Cardiac muscle cell (in vitro differentiated cells and primary cell): ENCODE measurements around the gene FKBP11. TPM values are rescaled to one million over a fixed set of nuclear protein-coding genes. Genes with fewer than 3 reads are reported as not detected.
A peak's percentile ranks its signal among the peaks of the same experiment; 100 is the strongest.

Experiments
- DNase-seq, 2 donors: peaks; one replicate each; pipeline versions ENCODE4 v3.0.0 to v3.0.0-alpha.2; 2010 to 2017; ENCODE audit warnings: low read depth in 1 of 2, low spot score in 1 of 2
- H3K27ac ChIP-seq: fragments of 200-600 bp; sonication (generic); 2 replicates; pipeline ENCODE4 v1.5.1; 2016
- H3K27me3 ChIP-seq: fragments of 200-600 bp; sonication (generic); 2 replicates; pipeline ENCODE4 v1.6.0; 2016; ENCODE audit warnings: control low read depth
- H3K36me3 ChIP-seq: fragments of 200-600 bp; sonication (generic); 2 replicates; pipeline ENCODE4 v1.5.1; 2016; ENCODE audit warnings: control low read depth
- H3K4me1 ChIP-seq: fragments of 200-600 bp; sonication (generic); 2 replicates; pipeline ENCODE4 v1.8.1; 2017; ENCODE audit warnings: low read depth, mild to moderate bottlenecking, mixed run types
- H3K4me3 ChIP-seq: fragments of 200-600 bp; sonication (generic); 2 replicates; pipeline ENCODE4 v1.5.1; 2016; ENCODE audit warnings: mild to moderate bottlenecking
- H3K9me3 ChIP-seq: fragments of 200-600 bp; sonication (generic); 2 replicates; pipeline ENCODE4 v1.5.1; 2017; ENCODE audit warnings: low read depth, mild to moderate bottlenecking, control low read depth
- polyA plus RNA-seq: library from polyadenylated mRNA; unstranded; fragments of >200 nt; fragmentation: Nextera tagmentation; extraction: Ambion mirVana; gene quantifications from 2 replicates; pipeline ENCODE4 v1.2.1, GENCODE V29; 2016
- total RNA-seq: library from RNA; depleted of rRNA; stranded (reverse); fragments of >200 nt; gene quantifications from 2 replicates; pipeline ENCODE4 v1.2.3, GENCODE V29; 2016
- TF ChIP-seq, protein P1 (sequence below): IDR thresholded peaks from 2 replicates; pipeline ENCODE4 v1.5.1; 2012; ENCODE audit warnings: low read depth, mild to moderate bottlenecking, low read length

FKBP11 gene
- total RNA-seq = 8.9 and 9.4 TPM in 2 replicates
- 3.4 and 11.9 TPM in 2 replicates for polyA plus RNA-seq

DNA sequence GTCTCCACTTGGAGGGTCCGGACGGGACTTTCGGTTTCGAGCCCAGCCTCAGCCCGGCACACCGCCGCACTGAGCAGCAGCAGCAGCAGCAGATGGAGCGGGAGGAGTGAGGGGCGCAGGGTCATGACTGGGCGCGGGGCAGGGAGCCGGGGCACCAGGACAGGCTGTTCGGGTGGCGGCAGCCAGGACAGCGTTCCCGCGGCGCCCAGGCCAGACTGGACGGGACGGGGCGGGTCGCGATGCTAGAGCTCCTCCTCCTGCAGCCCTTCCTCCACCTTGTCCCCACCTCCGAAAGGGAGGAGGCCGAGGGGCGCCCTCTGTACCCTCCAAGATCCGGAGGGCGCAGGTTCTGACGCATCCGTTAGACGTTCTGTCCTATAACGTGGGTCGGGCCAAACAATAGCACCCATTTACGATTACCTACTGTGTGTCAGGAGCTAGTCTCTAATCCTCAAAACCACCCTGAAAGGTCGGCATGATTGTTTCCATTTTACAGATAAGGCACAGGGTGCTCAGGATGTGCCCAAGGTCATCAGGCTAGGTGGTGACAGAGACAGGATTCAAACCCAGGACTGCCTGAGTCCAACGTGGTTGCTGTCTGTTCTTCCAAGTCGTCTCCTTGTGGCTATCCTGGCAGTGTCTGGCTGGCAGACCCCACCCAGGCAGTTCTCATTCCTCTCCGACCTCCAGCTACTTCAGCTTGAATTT is at the start of gene FKBP11:
TSS of gene FKBP11 (minus strand) at position 189 of the 708 bp plus-strand sequence. CDS start at position 125, 64 bp downstream.
- Histone ChIP-seq H3K4me1 (no peaks in the 10 kb centered on the region), H3K9me3 (no peaks in the 10 kb centered on the region), H3K27ac (no peak within 1 kb of the TSS), H3K36me3 (peaks cover 6% of the 10 kb centered on the region), H3K27me3 (no peaks in the 10 kb centered on the region), H3K4me3 (peak within 1 kb of the TSS; percentile 35)
- TF ChIP-seq, protein P1, sequence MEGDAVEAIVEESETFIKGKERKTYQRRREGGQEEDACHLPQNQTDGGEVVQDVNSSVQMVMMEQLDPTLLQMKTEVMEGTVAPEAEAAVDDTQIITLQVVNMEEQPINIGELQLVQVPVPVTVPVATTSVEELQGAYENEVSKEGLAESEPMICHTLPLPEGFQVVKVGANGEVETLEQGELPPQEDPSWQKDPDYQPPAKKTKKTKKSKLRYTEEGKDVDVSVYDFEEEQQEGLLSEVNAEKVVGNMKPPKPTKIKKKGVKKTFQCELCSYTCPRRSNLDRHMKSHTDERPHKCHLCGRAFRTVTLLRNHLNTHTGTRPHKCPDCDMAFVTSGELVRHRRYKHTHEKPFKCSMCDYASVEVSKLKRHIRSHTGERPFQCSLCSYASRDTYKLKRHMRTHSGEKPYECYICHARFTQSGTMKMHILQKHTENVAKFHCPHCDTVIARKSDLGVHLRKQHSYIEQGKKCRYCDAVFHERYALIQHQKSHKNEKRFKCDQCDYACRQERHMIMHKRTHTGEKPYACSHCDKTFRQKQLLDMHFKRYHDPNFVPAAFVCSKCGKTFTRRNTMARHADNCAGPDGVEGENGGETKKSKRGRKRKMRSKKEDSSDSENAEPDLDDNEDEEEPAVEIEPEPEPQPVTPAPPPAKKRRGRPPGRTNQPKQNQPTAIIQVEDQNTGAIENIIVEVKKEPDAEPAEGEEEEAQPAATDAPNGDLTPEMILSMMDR = no peak
- peak; percentile 39 to 60 for DNase-seq

DNA sequence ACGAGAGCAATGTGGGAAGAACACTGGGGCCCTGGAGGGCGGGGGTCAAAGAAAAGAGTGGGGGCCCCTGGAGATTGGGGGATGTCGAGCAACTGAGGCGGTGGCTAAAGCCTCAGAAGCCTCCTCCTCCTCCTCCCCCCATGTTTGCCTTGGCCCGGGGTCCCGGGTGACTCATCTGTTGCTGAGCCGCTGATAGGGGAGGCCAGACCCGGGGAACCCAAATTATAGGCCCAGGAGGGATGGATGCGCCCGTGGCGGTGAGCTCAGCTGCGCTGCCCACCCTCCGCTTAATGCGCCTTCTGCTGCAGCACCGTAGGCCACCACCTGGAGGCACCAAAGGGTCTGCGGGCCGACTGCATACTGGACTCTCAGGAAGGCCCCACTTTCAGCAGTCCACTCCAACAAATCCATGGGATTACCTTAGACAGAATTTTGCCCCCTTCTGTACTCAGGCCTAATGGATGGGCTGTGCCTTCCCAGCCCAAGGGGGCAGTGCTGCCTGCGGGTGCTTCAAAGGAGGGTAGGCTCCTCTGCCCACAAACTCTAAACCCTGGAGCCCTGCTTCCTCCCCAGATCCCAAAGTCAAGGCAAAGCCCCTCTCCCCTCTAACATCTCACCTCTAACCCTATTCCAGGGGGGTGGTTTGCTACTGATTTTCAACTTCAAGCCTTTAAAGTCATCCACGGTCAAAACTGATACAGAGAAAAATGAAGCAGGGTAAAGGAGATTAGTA is 48.8 kb upstream of the FKBP11 start:
- no peak overlapping the region for H3K27ac ChIP-seq
- H3K27me3 ChIP-seq = peaks cover 100% of the 10 kb centered on the region
- TF ChIP-seq, protein P1 = peak; percentile 62
- no peak overlapping the region for H3K4me3 ChIP-seq
- no peaks in the 10 kb centered on the region for H3K36me3 ChIP-seq
- DNase-seq = peak; percentile 76 to 77
- no peaks in the 10 kb centered on the region for H3K9me3 ChIP-seq
- H3K4me1 ChIP-seq = peaks cover 4% of the 10 kb centered on the region

DNA sequence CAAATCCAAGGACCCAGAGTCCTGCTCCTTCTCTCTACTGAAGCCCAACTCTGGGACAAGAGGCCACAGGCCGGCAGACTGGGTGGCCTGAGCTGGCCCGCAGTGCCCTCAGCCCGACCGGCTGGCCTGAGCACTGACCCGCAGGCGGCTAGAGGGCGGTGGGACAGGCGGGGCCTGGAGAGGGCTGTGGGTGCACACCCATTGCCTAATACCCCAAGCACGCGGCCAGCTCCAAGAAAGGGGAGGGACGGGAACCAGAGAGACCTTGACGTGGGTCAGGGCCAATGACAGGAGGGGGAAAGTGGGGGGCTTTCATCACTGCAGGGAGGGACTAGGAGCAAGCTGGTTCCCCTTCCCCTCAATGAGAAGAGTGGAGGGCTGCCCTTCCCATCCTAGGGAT is 48.2 kb upstream of the FKBP11 start:
- TF ChIP-seq, protein P1 = no peak
- Histone ChIP-seq H3K27ac (no peak overlapping the region), H3K4me1 (peaks cover 4% of the 10 kb centered on the region), H3K9me3 (no peaks in the 10 kb centered on the region), H3K4me3 (no peak overlapping the region), H3K27me3 (peaks cover 100% of the 10 kb centered on the region), H3K36me3 (no peaks in the 10 kb centered on the region)
- peak in 1 of 2 donors; percentile 59 for DNase-seq

DNA sequence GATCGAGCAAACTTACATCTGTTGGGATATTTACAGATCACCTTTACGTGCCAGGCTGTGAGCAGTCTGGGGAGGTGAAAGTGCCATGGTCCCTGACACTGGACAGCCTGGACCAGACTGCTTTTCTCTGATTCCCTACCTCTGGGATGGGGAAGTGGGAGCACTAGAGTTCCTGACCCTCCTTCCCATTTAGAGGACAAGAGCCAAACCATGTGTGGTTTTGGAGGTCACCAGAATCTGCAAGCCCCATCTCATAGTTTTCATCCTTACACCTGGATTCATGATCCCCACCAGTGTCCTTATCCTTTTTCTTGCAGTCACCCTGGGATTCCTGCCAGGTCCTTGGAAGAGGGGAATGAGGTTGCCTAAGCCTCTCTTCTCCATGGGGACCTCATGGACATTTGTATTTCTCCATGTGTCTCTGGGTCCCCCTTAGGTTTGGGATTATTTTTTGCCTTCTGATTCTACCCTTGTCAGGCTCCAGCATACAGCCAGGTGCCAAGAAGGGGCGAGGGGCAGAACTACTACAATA is 47.7 kb upstream of the FKBP11 start:
- no peak for DNase-seq
- H3K27ac ChIP-seq = no peak overlapping the region

DNA sequence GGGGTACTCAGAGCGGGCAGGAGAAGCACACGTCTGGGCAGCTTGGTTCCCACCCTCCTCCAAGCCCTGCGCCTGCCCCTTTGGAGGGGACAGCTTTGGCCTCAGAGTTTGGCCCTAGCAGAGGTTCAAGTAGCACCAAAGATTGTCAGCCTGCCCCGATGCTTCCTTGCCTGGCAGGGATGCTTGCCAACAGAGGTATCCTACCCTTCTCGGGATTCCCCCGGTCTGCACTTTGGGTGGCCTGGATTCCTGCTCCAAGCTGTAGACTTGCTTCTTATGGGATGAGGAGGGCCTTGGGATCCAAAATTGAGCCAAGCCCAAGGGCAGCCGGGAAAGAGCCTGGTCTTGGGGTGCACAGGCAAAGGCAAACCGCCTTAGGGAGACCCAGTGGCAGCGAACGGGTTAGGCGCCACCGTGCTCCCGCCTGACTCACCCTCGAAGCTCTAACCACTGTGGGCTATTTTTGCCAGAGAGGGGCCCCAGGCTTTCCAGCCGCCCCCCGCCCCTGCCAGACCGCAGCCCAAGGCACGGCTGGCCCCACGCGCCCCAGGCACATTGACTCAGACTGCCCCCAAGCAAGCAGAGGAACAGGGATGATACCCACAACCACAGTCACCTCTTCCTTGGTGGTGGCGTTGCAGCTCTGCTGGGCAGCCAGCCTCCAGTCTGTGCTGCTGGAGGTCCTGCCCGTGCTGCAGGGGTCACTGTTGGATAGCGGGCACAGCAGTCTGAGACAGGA is 47.1 kb upstream of the FKBP11 start:
- no peaks in the 10 kb centered on the region for H3K9me3 ChIP-seq
- no peak for DNase-seq
- no peaks in the 10 kb centered on the region for H3K36me3 ChIP-seq
- peaks cover 4% of the 10 kb centered on the region for H3K4me1 ChIP-seq
- TF ChIP-seq, protein P1 = no peak
- no peak overlapping the region for H3K4me3 ChIP-seq
- H3K27me3 ChIP-seq = peaks cover 98% of the 10 kb centered on the region
- H3K27ac ChIP-seq = no peak overlapping the region

More for the DNA sequence above, 47.7 kb upstream of the FKBP11 start:
- Histone ChIP-seq H3K27me3 (peaks cover 100% of the 10 kb centered on the region), H3K4me3 (no peak overlapping the region), H3K4me1 (peaks cover 4% of the 10 kb centered on the region), H3K9me3 (no peaks in the 10 kb centered on the region), H3K36me3 (no peaks in the 10 kb centered on the region)
- TF ChIP-seq, protein P1 = no peak
